Measurements from ENCODE around the gene STK16.
"Not testable (repeated sequence)": the region's sequence is repeated elsewhere in the genome, so short reads cannot be mapped to it uniquely, and the experiment has no call there.

STK16 gene

DNA sequence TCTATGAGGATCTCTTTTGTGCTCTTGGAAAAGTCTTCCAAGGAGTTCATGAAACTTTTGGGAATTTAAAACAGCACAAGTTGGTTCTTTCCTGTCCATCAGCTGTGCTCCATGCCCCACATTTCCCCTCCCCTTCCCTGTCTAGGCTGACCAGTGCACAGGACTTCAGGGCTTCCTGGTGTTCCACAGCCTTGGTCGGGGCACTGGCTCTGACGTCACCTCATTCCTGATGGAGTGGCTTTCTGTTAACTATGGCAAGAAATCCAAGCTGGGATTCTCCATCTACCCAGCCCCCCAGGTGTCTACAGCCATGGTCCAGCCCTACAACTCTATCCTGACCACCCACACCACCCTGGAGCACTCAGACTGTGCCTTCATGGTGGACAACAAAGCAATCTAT lies 25.7 kb downstream of the STK16 start:
- DNase-seq (ENCODE audit: low spot score) = no peak

DNA sequence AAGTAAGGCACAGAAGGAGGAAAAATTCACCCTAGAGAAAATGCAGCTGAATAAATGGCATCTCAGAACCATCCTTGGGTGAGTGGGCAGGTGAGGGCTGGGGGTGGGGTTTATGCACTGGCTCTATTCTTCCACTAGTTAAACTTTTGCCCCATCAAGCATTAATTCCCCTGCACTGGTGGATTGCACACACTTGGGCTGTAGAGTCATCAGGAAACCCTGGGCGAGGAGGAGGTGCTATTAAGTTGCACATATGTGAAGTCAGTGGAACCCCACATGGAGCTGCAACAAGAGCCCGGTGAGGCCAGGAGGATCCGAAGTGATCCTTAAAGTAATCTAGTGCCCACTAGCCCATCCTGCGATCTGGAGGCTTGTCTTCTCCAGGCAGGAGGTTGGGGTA lies 27.1 kb downstream of the STK16 start:
- DNase-seq (ENCODE audit: low spot score) = no peak

DNA sequence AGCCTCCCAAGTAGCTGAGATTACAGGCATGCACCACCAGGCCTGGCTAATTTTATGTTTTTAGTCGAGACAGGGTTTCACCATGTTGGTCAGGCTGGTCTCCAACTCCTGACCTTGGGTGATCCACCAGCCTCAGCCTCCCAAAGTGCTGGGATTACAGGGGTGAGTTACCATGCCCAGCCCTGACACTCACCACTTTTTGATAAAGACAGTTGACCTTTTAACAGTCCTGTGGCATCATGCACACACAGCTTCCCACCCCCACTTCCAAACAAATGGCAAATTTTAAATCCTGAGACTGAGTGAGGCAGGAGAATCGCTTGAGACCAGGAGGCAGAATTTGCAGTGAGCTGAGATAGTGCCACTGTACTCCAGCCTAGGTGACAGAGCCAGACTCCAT lies 27.7 kb downstream of the STK16 start:
- DNase-seq (ENCODE audit: low spot score) = no peak

DNA sequence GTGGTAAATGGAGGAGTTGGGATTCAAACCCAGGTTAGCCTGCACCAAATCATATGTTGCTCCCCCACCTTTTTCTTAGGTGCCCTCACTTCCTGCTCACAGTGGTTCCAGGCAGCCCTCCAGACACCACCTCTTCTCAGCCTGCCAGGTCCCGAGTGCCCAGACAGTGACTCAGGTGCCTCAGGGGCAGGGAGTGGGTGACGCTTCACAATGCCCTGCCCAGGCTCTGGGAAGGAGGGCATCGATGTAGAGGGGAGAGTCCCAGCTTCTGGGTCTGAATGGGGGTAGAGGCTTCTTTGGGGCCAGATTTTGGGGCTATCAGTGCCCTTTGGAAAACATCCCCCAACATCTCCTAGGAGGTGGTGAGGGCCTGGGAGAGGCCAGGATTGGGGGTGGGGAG lies 28.7 kb downstream of the STK16 start:
- no peak for DNase-seq (ENCODE audit: low spot score)

DNA sequence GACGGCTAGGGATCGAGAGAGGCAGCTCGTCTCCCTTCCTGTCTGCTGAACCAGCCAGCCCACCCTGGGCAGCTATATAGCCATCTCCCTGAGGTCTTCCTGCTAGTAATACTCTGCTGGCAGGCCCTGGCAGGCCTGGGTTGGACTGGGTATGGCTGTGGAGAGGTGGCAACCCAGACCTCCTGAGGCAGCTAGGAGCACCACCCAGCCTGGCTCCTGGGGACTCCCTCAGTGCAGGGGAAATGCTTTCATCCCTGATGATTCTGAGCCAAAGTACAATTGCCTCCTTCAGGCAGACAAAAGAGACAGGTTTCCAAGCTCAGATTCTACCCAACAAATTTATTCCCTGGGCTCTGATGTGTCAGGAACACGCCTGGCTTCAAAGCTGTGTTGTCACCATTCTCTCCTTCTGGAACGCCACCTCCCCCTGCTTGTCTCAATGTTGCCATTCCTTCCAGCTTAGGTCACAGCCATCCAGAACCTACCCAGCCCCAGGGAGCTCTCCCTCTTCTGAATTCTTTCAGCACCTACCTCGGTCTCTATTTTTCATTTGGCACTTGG lies 29.2 kb downstream of the STK16 start:
- DNase-seq (ENCODE audit: low spot score) = no peak

DNA sequence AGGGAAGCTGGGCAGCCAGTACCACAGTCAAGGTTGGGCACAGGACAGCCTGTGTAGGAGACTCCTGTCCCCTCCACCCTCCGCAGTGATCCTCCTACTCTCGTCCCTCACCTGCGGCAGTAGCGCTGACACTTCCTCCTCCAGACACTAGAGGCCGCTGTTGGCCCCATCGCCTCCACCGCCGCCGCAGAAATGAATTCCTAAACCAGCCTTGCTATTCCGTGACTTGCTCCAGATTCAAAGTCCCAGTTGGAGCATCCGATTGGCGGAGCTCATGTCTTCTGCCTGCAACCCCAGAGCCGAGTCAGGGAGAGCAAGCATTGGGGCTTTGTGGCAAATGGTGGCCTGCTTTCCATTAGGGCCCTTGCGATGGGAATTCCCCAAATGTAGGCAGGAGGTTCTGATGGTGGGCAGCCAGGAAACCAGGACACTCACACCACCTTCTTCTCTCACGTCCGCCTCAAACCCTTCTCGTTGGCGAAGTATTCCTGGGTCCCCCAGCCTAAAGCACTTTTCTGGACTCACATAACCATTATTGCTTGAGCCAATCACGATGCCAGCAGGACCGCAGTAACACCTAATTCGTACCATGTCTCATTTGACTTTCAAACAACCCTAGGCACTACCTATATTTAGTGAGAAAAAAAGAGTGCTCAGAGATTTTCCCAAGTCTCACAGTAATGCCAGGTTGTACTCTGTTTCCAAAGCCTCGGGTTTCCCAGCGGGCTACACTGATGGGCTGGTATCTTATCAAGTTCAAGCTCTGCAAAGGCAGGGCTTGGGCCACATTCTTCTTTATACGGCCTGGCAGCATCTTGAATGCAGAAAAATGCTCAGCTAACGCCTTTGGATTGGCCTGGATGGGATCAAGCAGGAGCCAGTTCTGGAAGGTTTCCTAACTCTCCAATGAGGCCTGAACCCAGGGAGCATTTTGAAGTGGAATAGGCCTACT lies 32.7 kb downstream of the STK16 start:
- DNase-seq (ENCODE audit: low spot score) = peak; percentile 83

DNA sequence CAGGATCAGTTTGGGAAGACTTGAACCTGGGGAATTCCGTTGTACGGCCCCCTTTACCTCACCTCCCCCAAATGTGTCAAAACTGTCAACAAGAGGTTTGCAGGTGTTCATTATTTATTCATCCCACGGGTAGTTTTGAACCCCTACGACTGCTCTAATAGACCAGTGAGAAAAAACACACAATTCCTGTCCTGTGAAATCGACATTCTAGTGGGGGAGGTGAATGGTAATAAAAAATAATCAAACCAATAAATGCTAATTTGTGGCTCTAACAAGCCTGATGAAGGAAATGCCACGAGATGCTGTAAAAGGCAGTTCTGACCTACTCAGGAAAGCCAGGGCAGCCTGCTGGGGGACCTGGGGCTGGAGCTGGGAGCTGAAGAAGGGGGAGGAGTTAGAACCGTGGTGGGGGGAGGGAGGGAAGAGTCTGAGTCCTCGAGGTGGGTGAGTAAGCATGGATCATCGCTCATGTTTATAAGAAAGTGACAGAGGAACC lies 33.4 kb downstream of the STK16 start:
- DNase-seq (ENCODE audit: low spot score) = no peak

DNA sequence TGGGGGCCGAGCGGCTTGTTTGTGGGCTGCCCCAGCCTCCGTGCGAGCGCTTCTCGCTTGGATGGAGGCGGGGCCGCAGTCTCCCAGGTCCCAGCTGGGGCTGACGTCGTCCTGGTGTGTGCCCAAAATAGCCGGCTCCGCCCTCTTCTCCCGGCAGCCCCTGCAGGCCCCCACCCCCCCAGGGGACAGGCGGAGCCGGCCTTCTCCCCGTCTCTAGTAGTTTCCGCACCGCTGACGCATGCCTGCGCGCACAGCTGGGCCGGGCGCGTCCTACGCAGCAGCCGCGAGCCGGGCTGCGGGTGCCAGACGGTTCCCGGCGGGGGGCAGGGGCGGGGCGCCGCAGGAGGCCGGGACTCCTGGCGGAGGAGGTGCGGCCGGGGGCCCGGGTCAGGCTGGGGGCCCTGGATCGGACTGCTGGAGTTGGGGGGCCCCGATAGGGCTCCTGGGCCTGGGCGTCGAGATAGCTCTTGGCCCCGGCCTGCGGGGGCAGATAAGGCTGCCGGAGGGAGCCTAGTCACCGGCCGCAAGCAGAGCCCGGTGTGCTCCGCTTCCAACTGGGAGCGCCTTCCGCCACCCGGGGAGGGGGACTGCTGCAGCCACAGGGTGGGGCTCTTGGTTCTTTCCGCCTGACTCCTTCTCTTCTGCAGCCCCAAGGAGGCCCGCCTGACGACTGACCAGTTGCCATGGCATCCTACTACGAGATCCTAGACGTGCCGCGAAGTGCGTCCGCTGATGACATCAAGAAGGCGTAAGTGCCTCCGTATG lies 34.1 kb downstream of the STK16 start, which contains the start of gene DNAJB2:
Gene DNAJB2 (plus strand): TSS at position 216 of the 765 bp plus-strand sequence. CDS start 468 bp downstream, at position 684.
- DNase-seq (ENCODE audit: low spot score) = peak; percentile 98

DNA sequence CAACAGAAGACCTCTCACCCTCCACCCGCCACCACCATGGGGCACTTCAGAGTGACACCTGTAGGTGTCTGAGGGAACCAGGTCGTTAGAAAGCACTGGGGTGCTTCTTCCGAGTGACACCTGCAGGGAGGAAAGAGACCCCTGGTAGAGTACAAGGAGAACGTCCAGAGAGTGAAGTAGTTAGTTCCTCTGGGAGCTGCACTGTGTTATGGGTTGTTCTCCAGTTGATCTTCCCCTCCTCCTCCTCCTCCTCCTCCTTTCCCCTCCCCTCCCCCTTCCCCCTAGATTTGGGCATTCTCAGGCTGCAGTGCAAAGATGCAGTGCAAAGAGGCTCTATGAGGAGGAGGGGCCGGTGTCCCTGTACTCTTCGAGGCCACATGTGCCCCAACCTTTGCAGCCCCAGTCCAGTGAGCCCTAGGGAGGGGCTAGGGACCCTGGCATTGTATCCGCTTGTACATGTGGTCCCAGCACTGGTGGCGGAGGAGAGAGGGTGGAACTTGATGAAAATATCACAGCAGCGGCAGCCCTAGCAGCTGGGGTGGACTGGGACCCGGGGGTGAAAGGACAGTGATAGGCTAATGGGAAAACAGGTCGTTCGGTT lies 34.7 kb downstream of the STK16 start:
- peak; percentile 37 for DNase-seq (ENCODE audit: low spot score)

DNA sequence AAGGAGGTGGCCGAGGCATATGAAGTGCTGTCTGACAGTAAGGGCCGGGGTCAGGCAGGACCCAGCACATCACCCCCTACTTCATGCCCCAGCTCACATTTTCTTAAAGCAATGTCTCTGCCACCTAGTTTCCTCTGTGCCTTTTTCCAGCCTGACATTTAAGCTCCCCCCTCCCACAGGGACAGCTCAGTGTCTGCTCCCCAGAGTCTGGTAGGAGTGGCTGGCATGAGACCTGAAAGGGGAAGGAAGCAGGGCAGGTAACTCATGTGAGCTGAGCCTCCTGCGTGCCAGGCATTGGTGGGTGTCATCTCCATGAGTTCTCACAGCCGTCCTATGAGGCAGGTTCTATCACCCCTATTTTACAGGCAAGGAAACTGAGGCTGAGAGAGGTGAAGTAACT lies 35.4 kb downstream of the STK16 start:
- peak; percentile 7 for DNase-seq (ENCODE audit: low spot score)

DNA sequence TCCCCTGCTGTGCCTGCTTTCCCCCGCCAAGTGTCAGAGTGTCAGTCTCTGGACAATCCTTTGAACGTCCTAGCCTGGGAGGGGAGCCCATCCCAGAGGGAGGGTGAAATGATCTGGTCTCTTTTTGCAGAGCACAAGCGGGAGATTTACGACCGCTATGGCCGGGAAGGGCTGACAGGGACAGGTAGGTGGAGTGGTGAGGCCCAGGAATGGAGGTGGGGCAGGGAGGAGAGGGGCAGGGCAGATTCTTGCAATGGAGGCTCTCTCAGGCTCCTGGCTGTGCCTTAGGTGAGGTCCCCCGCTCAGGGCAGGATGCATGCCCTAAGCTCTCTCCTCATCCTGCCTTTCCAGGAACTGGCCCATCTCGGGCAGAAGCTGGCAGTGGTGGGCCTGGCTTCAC lies 36.3 kb downstream of the STK16 start:
- no peak for DNase-seq (ENCODE audit: low spot score)

DNA sequence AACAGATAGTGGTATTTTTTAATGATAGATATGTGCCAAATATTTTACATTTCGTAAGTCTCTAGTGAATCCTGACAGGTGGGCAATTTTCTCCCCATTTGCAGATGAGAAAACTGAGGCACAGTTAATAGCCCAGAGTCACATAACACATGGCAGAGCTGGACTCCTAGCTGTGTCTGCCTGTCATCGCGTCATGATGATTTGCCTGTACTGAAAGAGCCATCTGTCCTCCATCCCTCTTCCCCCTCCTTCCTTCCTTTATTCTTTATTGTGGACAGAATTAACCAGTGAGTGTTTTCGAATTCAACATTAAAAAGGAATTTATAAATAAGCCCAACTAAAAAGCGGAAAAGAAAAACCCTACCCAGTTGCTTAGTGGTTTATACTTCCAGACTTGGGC lies 37.1 kb downstream of the STK16 start:
- no peak for DNase-seq (ENCODE audit: low spot score)

DNA sequence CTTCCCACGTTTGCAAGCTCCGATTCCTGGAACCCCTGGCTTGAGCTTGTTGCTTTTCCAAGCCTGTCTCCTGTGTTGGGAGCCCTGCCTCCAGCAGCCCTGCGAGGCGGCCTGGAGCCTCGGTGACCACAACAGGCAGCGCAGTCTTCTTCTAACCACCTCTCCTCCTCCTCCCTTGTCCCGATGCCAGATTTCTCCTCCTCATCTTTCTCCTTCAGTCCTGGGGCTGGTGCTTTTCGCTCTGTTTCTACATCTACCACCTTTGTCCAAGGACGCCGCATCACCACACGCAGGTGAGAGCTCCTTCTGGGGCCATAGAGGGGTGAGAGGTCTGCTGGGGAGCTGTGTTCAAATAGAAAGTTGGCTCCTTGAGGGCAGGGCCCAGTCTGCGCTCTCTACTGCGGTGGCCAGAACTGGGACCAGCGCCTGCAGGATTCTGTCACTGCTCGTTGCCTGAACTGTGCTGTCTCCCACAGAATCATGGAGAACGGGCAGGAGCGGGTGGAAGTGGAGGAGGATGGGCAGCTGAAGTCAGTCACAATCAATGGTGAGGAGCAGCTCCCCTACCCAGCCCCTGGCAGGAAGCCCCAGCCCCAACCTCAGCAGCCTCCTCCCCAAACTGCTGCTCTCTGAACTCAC lies 37.8 kb downstream of the STK16 start:
- no peak for DNase-seq (ENCODE audit: low spot score)

DNA sequence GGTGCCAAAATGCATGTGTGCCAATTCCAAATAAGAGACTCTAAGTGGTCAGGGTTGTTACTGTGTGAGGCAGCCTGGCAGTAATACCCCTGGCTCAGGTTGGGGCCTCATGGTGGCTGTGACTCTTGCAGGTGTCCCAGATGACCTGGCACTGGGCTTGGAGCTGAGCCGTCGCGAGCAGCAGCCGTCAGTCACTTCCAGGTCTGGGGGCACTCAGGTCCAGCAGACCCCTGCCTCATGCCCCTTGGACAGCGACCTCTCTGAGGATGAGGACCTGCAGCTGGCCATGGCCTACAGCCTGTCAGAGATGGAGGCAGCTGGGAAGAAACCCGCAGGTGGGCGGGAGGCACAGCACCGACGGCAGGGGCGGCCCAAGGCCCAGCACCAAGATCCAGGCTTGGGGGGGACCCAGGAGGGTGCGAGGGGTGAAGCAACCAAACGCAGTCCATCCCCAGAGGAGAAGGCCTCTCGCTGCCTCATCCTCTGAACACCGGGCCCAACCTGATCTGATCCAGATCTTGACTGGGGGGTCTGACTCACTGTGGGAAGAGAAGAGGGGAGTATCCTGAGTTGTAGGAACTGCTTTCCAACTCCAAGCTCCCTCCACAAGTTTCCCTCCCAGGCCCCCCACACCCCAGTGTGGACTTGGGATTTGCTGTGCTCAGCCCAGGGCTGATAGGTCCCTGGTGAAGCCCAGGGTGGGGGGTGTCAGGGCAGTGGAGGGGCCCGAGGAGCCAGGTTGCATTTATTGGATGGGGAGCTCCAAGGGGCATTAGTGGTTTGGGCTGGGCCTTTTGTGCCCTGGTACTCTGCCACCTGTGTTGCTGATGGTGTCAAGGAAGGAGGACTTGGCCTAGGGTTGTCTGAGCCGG lies 39.5 kb downstream of the STK16 start:
- no peak for DNase-seq (ENCODE audit: low spot score)

DNA sequence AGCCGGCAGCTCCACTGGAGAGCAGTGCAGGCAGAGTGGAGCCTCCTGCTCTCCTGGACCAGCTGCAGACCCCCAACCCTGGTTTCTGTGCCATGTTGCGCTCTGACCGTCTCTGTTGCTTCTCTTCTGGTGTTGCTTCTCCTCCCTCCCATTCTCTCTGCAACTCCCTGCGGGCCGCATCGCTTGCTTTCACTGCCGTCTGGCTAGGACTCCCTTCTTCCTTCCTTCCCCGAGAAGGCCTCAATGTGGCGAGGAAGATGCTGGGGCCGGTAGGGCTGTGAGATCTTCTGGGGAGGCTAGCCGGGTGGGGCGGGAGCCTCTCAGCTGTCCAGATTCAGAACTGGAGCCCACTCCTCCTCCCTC lies 40.1 kb downstream of the STK16 start:
- DNase-seq (ENCODE audit: low spot score) = no peak

DNA sequence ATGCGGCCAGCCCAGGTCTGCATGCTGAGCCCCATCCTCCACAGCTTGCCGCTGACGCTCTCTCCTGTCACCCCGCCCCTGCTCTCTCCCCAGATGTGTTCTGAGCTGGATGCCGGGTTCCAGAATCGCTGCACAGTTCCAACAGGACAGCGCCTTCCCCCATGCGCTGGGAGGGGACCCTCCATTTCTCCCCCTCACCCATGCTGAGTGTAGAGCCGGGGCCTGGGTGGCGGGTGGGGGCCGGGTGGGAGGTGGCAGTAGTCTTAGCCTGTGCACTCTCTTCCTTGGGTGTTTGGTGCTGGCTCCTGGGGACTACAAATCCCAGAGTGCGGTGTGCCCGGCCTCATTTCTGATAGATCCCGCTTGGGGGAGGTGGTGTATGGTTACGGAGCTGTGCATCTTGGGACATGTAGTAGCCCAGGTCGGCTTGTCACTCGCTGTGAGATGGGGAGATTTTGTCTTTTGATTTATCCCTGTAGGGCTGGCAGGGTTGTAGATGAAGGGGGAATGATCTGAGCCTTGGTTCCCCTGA lies 40.7 kb downstream of the STK16 start:
- no peak for DNase-seq (ENCODE audit: low spot score)

DNA sequence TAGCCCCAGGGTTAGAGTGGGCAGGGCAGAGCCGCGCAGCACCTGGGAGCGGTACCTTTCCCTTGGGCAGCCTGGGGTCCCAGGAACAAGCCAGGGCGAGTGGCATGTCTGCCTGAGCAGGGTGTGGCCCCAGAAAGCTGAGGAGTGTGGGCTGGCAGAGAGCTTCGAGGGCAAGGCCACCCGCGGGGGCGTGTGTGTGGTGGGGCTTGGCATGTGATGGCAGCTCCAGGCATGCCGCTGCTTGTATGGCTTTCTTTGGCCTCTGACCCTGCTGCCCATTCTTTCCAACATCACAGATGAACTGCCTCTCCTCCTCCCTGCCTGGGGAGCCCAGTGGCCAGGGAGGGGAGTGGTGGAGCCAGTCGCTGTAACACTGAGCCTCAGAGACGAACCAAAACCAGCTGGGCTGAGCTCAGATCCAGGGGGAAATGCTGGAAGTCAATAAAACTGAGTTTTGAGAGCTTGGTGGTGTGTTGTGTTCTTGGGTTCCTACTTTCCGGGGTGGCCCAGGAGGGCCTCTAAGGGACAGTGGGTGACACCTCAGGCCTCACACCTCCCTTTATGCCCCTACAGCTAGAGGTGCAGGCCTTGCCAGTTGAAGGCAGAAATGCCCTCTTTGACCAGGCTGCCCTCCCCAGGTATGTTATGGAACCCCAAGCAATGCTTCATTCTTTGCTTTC lies 41.3 kb downstream of the STK16 start:
- DNase-seq (ENCODE audit: low spot score) = no peak

DNA sequence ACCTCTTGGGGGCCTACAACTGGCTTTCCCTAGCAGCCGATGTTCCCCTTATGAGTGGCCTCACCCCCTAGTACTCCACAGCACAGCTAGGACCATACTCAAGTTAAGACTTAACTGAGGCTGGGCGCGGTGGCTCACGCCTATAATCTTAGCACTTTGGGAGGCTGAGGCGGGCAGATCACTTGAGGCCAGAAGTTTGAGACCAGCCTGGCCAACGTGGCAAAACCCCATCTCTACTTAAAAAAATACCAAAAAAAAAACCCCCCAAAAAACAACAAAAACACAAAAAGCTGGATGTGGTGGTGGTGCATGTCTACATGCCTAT lies 41.8 kb downstream of the STK16 start:
- not testable (repeated sequence) for DNase-seq (ENCODE audit: low spot score)

DNA sequence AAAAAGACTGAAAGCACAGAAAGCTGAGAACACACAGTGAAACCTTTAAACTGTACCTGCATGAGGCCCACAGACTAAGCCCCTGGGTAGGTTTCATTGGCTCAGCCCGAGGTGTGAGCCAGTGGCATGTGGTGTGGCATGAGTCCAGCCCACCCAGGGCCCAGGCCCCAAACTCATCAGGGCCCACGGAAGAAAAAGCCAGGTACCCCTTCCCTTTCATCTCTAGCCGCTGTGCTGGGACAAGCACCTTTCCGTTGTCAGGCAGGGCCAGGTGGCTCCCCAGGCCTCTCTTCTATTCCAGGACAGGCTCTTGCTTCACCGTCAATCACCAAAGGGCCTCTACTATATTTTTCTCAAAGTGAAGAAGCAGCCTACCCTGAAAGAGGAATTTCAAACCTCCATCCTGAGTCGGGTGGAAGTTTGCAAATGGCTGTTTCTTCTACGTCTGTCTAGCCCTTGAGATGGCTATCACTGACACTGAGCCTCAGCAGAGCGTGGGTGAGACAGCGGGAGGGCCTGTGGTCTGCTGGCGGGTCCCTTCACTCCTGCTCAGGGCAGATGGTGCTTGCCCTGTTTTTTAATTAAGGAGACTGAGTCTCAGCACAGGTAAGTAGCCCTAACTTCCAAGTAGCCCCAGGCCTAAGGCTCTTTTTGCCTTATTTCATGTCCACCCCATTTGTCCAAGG lies 42.4 kb downstream of the STK16 start:
- no peak for DNase-seq (ENCODE audit: low spot score)

DNA sequence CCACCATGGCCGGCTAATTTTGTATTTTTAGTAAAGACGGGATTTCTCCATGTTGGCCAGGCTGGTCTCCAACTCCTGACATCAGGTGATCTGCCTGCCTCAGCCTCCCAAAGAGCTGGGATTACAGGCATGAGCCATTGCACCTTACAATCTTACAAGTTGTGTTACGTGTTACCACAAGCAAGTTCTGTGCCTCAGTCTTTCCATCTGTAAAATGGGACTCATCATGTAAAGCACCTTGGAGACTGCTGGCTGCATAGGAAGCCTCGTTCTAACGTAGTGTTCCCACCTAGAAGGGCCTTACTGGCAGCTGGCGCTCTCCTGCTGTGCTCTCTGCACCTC lies 43.9 kb downstream of the STK16 start:
- DNase-seq (ENCODE audit: low spot score) = no peak

All from D341Med (cell line).